Glutamatergic neuron (in vitro differentiated cells): ENCODE data around the gene LRRC52. TPM values are rescaled to one million over a fixed set of nuclear protein-coding genes. Genes with fewer than 3 reads are reported as not detected.

Source experiments
- DNase-seq: peaks from one replicate; pipeline ENCODE4 v3.0.0; 2022
- H3K27ac Mint-ChIP-seq: one replicate; pipeline ENCODE4 v1.8.0; 2020; ENCODE audit warnings: mild to moderate bottlenecking, mixed read lengths, inconsistent platforms; ENCODE audit not compliant: unreplicated experiment
- H3K27me3 Mint-ChIP-seq: one replicate; pipeline ENCODE4 v1.8.0; 2020; ENCODE audit warnings: mild to moderate bottlenecking, moderate library complexity, mixed read lengths, inconsistent platforms; ENCODE audit not compliant: unreplicated experiment
- H3K36me3 Mint-ChIP-seq: one replicate; pipeline ENCODE4 v1.8.0; 2020; ENCODE audit warnings: mild to moderate bottlenecking, mixed read lengths, inconsistent platforms; ENCODE audit not compliant: unreplicated experiment
- H3K4me1 Mint-ChIP-seq: one replicate; pipeline ENCODE4 v1.8.0; 2020; ENCODE audit warnings: mild to moderate bottlenecking, low read depth, mixed read lengths, inconsistent platforms; ENCODE audit not compliant: unreplicated experiment
- H3K4me3 Mint-ChIP-seq: one replicate; pipeline ENCODE4 v1.8.0; 2020; ENCODE audit warnings: mild to moderate bottlenecking, mixed read lengths, inconsistent platforms; ENCODE audit not compliant: unreplicated experiment
- H3K9me3 Mint-ChIP-seq: one replicate; pipeline ENCODE4 v1.8.0; 2020; ENCODE audit warnings: mild to moderate bottlenecking, moderate library complexity, mixed read lengths, inconsistent platforms; ENCODE audit not compliant: unreplicated experiment
- CTCF ChIP-seq: fragments of 200-600 bp; sonication (generic); IDR thresholded peaks from one replicate; pipeline ENCODE4 v1.5.0; 2021; ENCODE audit not compliant: partially characterized antibody, unreplicated experiment
- total RNA-seq: library from RNA; stranded (reverse); fragmentation: NEBNext Ultra II Directional; extraction: Animal tissue kit (Norgen Biotek cat#: 25700); gene quantifications from one replicate; pipeline ENCODE4 v1.2.1, GENCODE V29; 2021; ENCODE audit not compliant: unreplicated experiment

The LRRC52 gene
- total RNA-seq, 1 donor from 2014 or later = not detected

- no peak for TF ChIP-seq CTCF
- no peaks in the 10 kb centered on the region for H3K36me3 Mint-ChIP-seq
- H3K4me1 Mint-ChIP-seq = peaks cover 4% of the 10 kb centered on the region
- no peak overlapping the region for H3K27ac Mint-ChIP-seq
- H3K4me3 Mint-ChIP-seq = no peak overlapping the region
- no peaks in the 10 kb centered on the region for H3K9me3 Mint-ChIP-seq
- no peaks in the 10 kb centered on the region for H3K27me3 Mint-ChIP-seq
- no peak for DNase-seq
Measured at GRCh38 chr1:165595246-165595938, 51.6 kb downstream of the LRRC52 start.

DNA sequence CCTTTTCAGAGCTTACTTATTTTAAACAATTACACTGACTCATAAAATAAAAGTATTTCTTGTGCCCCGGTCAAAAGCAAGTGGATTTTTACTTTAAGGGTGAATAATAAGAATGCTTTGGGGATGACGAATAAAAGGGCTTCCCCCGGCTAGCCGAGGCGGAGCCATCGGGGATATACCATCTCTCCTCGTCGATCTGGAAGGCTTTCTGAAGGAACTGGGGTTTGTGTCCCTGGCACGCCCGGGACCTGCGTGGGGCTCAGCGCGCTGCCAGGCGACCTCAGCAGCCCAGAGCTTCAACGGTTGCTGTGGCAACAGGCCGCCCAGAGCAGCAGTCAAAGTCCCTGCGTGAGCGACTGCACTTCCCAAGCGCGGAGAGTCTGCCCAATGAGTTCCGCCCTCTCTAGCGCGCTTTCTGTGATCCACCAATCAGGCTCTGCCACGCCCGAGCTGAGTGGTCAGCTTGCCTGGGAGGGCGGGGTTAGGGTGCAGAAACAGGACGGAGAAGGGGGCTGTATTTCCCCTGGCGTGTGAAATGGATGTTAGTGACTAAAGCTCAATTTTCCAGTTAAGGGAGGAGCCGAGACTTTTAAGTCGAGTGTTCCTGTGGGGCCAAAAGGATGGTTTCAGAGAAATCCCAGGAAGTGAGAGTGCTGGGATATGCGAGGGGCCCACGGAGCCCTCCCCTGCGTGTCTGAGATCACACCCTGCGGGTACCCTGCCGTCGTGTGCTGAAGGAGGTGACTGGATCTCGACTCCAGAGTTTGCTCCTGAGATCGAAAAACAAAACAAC lies 54.3 kb downstream of the LRRC52 start:
- Mint-ChIP-seq H3K4me3 (peak overlapping the region; percentile 97), H3K27me3 (no peaks in the 10 kb centered on the region), H3K9me3 (no peaks in the 10 kb centered on the region), H3K36me3 (no peaks in the 10 kb centered on the region), H3K27ac (peak overlapping the region; percentile 86), H3K4me1 (peaks cover 4% of the 10 kb centered on the region)
- TF ChIP-seq CTCF = no peak
- peak; percentile 91 for DNase-seq

- DNase-seq = no peak
- Mint-ChIP-seq H3K27ac (peak overlapping the region; percentile 86), H3K9me3 (no peaks in the 10 kb centered on the region), H3K27me3 (no peaks in the 10 kb centered on the region), H3K4me3 (peak overlapping the region; percentile 97), H3K4me1 (peaks cover 4% of the 10 kb centered on the region), H3K36me3 (no peaks in the 10 kb centered on the region)
- TF ChIP-seq CTCF = no peak
Measured at GRCh38 chr1:165598676-165599059, 54.9 kb downstream of the LRRC52 start.

GRCh38 chr1:165600793-165601192 lies 57.0 kb downstream of the LRRC52 start:
- Mint-ChIP-seq H3K4me1 (peaks cover 4% of the 10 kb centered on the region), H3K4me3 (no peak overlapping the region), H3K27me3 (no peaks in the 10 kb centered on the region), H3K9me3 (no peaks in the 10 kb centered on the region), H3K27ac (no peak overlapping the region), H3K36me3 (no peaks in the 10 kb centered on the region)
- DNase-seq = no peak
- no peak for TF ChIP-seq CTCF

GRCh38 chr1:165603810-165604209 lies 60.0 kb downstream of the LRRC52 start:
- TF ChIP-seq CTCF = no peak
- H3K27me3 Mint-ChIP-seq = no peaks in the 10 kb centered on the region
- DNase-seq = no peak
- no peak overlapping the region for H3K27ac Mint-ChIP-seq
- no peak overlapping the region for H3K4me3 Mint-ChIP-seq
- no peaks in the 10 kb centered on the region for H3K36me3 Mint-ChIP-seq
- no peaks in the 10 kb centered on the region for H3K9me3 Mint-ChIP-seq
- H3K4me1 Mint-ChIP-seq = no peaks in the 10 kb centered on the region
